ENCODE data around the gene INO80.
A peak's percentile ranks its signal among the peaks of the same experiment; 100 is the strongest.

INO80 gene

DNA sequence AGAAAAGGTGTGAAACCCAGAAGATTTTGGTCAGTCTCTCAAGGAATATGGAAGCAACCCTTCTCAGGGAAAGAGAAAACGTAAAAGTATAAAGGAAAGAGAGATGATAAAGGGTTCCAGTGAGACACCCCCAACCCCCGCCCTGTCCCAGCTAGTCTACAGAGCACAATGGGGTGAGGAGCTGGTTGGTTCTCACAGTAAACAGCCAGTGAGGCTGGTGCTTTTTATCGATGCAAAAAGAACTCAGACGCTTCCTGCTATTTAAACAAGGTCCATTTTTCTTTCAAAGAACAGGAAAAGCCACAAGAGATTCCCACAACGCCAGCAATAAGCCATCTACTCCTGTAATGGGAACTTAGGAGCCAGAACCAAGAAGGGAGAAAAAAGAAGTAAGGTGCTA is 96.9 kb downstream of the INO80 start:
- no peak overlapping the region for H3K27ac Mint-ChIP-seq
- no peaks in the 10 kb centered on the region for H3K9me3 Mint-ChIP-seq
- peaks cover 13% of the 10 kb centered on the region for H3K4me1 Mint-ChIP-seq (ENCODE audit: low read depth)
- DNase-seq (ENCODE audit: low spot score) = no peak
- H3K27me3 Mint-ChIP-seq (ENCODE audit: low read depth) = no peaks in the 10 kb centered on the region
- peaks cover 15% of the 10 kb centered on the region for H3K36me3 Mint-ChIP-seq (ENCODE audit: low read depth)
- no peak overlapping the region for H3K4me3 Mint-ChIP-seq

DNA sequence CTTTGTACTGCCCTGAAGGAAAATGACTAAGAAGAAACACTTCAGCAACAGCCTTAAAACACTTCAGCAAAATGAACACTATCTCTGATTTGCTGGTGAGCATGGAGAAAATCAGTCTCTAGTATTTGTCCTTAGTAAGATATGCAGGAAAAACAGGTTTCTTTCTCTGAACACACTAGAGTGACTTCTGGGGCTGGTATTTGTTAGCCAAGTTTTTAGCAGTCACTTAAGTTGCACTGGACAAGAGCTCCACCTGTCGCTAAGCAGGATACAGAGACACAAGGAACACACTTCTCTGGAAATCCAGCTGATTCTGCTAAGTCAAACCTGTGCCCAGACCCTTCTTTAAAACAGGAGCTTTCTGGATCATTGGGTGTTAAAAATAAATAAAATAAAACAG is 97.5 kb downstream of the INO80 start:
- peaks cover 13% of the 10 kb centered on the region for H3K4me1 Mint-ChIP-seq (ENCODE audit: low read depth)
- H3K27ac Mint-ChIP-seq = no peak overlapping the region
- no peak for DNase-seq (ENCODE audit: low spot score)
- H3K9me3 Mint-ChIP-seq = no peaks in the 10 kb centered on the region
- peaks cover 18% of the 10 kb centered on the region for H3K36me3 Mint-ChIP-seq (ENCODE audit: low read depth)
- H3K27me3 Mint-ChIP-seq (ENCODE audit: low read depth) = no peaks in the 10 kb centered on the region
- H3K4me3 Mint-ChIP-seq = no peak overlapping the region

DNA sequence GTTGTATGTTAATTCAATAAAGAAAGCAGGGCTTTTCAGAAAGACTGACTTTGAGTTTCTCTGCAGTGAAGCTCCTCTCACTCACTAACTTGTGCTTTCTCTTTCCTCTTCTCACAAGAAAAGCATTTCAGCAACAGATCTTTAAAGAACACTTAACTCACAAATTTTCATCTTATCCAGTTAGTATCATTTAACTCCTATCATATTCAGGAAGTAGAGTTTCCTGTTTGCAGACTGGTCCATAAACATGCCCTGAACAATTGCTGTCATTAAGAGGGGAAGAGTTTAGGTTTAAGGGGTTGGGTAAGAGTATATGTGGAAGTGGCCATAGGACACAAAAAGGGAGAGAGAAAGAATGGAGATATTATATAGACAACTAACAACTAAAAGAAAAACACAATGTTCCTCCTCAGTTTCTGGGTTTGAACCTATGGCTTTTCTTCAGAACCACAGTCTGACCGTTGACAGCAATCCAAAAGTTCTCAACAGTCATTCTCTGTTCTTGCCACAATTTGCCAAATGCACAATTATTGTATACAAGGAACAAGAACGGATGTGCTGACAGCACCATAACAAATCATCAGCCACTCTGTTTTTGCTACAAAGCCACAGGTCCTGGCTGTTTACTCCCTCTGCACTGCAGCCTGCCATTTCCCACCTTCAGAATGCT is 98.9 kb downstream of the INO80 start:
- H3K4me3 Mint-ChIP-seq = peak overlapping the region; percentile 20
- no peaks in the 10 kb centered on the region for H3K9me3 Mint-ChIP-seq
- peaks cover 13% of the 10 kb centered on the region for H3K4me1 Mint-ChIP-seq (ENCODE audit: low read depth)
- no peaks in the 10 kb centered on the region for H3K27me3 Mint-ChIP-seq (ENCODE audit: low read depth)
- no peak for DNase-seq (ENCODE audit: low spot score)
- H3K36me3 Mint-ChIP-seq (ENCODE audit: low read depth) = peaks cover 21% of the 10 kb centered on the region
- H3K27ac Mint-ChIP-seq = peak overlapping the region; percentile 73

DNA sequence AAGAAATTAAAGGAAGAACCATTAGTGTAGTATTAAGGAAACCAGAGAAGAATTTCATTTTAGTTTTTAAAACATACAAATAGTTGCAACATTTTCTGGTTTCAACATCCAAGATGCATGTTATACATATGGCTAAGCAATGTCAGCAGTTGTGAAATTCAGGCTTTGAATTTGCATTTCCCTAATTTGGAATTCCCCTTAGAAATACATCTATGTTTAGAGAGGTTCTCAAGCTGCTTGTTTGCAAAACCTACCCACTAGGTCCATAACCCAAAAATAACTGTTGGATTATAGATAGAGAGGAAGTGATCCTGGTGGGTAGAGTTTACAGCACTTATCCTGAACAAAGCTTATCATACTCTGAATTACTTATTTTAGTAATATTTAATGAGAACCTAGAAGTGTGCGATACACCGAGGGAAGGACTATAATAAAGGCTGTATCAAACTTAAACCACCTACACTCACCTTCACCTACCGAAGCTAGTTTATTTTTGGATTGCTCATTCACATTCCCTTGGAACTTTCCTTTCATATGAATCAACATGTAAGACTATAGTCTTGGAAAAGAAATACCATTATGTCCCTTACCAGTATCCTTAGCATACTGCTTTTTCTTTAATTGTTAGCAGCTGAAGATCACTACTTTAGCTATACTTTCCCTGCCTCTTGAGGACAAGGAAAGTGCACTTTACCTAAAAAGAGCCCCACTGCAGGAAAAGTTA is 102.2 kb downstream of the INO80 start:
- no peak for DNase-seq (ENCODE audit: low spot score)
- H3K27ac Mint-ChIP-seq = no peak overlapping the region
- no peaks in the 10 kb centered on the region for H3K27me3 Mint-ChIP-seq (ENCODE audit: low read depth)
- H3K4me1 Mint-ChIP-seq (ENCODE audit: low read depth) = peaks cover 17% of the 10 kb centered on the region
- H3K36me3 Mint-ChIP-seq (ENCODE audit: low read depth) = peaks cover 22% of the 10 kb centered on the region
- no peak overlapping the region for H3K4me3 Mint-ChIP-seq
- no peaks in the 10 kb centered on the region for H3K9me3 Mint-ChIP-seq

DNA sequence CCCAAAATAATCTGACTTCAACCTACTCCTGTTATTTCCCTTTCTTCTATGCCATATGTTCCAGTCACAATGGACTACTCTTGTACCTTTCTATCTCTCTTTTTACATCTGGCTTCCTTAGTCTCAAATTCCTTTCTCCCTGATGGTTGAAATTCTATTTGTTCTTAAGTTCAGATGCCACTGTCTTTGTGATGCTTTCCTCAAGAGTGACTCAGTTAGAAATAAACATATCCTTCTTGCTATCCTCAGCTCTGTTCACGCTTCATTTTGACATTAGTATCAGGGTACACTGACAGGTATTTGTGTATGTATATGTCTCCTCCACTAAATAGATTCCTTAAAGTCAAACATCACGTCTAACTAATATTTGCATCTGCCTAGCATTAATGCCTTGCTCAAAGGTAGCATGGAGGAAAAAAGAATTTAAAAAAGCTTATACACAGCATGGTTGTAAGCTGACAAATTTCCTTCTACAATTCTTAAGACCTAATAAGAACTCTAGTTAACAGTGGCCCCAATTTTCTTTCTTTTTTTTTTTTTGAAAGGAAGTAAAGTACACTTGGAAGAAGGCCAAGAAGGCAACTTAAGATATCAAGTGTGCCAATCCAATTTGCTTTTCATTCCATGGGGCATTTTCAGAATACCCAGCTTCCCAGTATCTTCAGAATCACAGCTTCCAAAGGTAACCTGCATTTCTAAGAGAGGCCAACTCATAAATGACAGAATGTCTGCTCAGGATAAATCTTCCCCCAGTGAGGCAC is 104.8 kb downstream of the INO80 start:
- no peaks in the 10 kb centered on the region for H3K9me3 Mint-ChIP-seq
- no peak overlapping the region for H3K4me3 Mint-ChIP-seq
- H3K36me3 Mint-ChIP-seq (ENCODE audit: low read depth) = peaks cover 19% of the 10 kb centered on the region
- peak overlapping the region; percentile 13 for H3K27ac Mint-ChIP-seq
- peaks cover 4% of the 10 kb centered on the region for H3K4me1 Mint-ChIP-seq (ENCODE audit: low read depth)
- no peak for DNase-seq (ENCODE audit: low spot score)
- no peaks in the 10 kb centered on the region for H3K27me3 Mint-ChIP-seq (ENCODE audit: low read depth)

DNA sequence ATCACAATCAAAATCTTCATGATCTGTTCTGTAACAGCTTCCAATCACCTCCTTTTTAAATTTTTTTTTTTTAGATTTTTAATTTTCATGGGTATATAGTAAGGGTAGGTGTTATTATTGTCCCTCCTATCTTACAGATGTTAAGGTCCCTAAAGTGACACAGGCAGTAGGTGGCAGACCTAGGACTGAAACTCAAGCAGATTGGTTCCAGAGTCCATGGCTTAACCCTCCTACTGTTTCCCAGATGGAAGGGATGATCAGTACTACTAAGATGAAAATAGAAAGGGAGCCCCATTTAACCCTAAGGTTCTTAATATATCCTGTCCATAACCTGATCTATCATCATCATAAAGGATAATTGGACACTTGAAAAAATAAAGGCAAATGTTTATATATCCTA is 105.7 kb downstream of the INO80 start:
- Mint-ChIP-seq H3K36me3 (ENCODE audit: low read depth) (peaks cover 22% of the 10 kb centered on the region), H3K27ac (no peak overlapping the region), H3K27me3 (ENCODE audit: low read depth) (no peaks in the 10 kb centered on the region), H3K4me1 (ENCODE audit: low read depth) (peaks cover 4% of the 10 kb centered on the region), H3K9me3 (no peaks in the 10 kb centered on the region), H3K4me3 (no peak overlapping the region)
- no peak for DNase-seq (ENCODE audit: low spot score)

DNA sequence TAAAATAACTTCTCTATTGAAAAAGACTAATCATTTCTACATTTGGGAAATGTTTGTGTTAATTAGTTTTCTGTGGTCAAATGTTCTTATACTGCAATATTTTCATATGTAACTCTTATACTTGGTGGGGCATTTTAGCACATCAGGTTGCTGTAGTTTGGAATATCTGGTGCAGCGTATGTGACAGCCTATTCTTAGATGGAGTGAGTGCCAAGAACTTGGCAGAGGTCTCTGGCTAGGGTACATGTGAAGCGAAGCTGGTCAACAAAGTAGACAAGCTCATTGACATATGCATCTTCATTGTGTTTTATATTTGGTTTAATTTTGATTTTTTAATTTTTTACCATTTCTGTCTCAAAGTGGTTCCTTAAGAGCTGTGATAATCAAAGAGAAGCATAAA is 109.6 kb downstream of the INO80 start:
- H3K4me3 Mint-ChIP-seq = no peak overlapping the region
- peaks cover 22% of the 10 kb centered on the region for H3K36me3 Mint-ChIP-seq (ENCODE audit: low read depth)
- H3K9me3 Mint-ChIP-seq = no peaks in the 10 kb centered on the region
- no peaks in the 10 kb centered on the region for H3K27me3 Mint-ChIP-seq (ENCODE audit: low read depth)
- DNase-seq (ENCODE audit: low spot score) = no peak
- no peak overlapping the region for H3K27ac Mint-ChIP-seq
- H3K4me1 Mint-ChIP-seq (ENCODE audit: low read depth) = no peaks in the 10 kb centered on the region

DNA sequence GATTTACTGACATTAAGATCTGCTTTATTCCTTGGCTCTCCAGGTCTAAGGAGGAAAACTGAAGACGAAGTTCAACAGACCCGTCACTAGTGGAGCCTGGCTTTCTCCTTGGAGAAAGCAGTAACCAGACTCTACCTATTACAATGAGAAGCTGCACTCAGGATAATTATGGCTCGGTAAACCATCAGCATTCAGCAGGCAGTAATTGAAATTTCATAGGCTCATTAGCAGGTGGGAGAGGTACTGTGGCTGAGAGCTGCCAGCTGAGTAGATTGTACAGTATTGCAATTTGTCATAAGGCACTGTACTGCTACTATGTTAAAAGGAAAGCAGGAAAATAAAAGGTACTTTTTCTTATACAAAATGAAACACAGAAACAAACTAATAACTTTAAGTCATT is 111.6 kb downstream of the INO80 start:
- Mint-ChIP-seq H3K4me1 (ENCODE audit: low read depth) (no peaks in the 10 kb centered on the region), H3K36me3 (ENCODE audit: low read depth) (peaks cover 32% of the 10 kb centered on the region), H3K9me3 (no peaks in the 10 kb centered on the region), H3K27me3 (ENCODE audit: low read depth) (no peaks in the 10 kb centered on the region), H3K4me3 (no peak overlapping the region), H3K27ac (no peak overlapping the region)
- no peak for DNase-seq (ENCODE audit: low spot score)

DNA sequence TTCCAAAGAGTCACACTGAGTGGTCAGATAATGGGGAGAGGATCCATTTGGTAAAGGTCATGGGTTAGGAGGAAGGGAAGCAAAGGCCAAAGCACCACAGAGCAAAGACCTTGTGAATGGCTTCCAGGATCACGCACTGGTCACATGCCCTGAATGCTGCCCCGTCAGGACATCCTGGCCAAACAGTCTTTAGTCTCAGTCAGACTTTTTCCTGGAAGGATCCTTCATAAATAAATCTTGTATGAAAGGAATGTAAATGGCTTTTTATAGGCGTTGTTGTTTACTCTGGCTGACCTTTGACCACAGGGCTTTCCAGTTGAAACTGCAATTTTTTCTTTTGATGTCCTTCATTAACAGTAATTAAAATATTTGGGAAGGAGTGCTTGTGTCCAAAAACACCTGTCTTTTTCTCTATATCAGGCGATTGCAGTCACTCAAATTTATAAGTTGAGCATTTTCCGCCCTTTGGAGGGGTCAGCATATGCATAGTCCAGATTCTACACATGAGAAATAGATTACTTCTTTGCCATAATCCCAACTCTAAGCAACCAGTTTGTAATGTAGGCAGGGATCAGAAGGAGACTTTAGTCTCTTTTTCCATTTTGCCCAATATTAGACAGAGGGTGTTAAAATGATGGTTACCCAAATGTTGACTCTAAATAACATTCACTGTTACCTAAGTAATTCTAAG is 114.4 kb downstream of the INO80 start:
- no peaks in the 10 kb centered on the region for H3K9me3 Mint-ChIP-seq
- no peak overlapping the region for H3K27ac Mint-ChIP-seq
- H3K27me3 Mint-ChIP-seq (ENCODE audit: low read depth) = no peaks in the 10 kb centered on the region
- H3K4me3 Mint-ChIP-seq = no peak overlapping the region
- no peaks in the 10 kb centered on the region for H3K4me1 Mint-ChIP-seq (ENCODE audit: low read depth)
- H3K36me3 Mint-ChIP-seq (ENCODE audit: low read depth) = peaks cover 39% of the 10 kb centered on the region
- no peak for DNase-seq (ENCODE audit: low spot score)

DNA sequence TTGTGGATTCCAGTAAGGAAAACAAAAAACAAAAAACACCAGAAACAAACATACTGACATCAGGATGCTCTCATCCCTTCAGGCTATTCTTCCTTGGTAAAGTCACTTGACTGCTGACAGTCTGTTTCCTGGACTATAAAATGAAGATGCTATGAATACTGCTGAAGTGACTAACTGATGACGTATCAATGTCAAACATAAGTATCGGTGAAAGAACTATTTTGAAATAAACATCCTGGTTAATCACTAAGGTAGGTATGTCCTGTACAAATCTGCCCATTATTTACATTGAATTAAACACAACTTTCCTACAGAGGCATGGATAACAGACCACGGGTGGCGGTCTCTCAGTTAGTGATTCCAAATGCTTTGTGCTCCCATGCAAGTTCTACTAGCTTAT is 116.9 kb downstream of the INO80 start:
- Mint-ChIP-seq H3K9me3 (no peaks in the 10 kb centered on the region), H3K4me1 (ENCODE audit: low read depth) (peaks cover 6% of the 10 kb centered on the region), H3K4me3 (no peak overlapping the region), H3K27me3 (ENCODE audit: low read depth) (no peaks in the 10 kb centered on the region), H3K27ac (no peak overlapping the region), H3K36me3 (ENCODE audit: low read depth) (peaks cover 33% of the 10 kb centered on the region)
- no peak for DNase-seq (ENCODE audit: low spot score)

DNA sequence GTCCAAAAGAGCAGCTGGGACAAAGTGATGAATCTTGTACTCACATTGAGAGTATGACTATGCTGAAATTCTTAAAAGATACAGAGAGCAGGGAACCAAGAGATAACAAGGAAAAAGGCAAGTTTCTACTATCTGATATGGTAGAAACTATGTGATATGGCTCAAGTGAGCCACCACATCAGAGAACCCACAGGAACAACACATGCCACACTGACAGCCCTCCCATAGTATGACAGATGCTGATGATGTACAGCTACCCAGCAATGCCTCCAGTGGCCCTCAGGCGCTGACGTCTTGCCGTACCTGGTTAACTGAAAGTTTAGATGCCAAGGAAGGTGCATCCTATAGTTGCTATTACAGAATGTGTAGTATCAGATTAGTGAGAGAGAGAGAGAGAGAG is 120.4 kb downstream of the INO80 start:
- Mint-ChIP-seq H3K36me3 (ENCODE audit: low read depth) (peaks cover 38% of the 10 kb centered on the region), H3K27me3 (ENCODE audit: low read depth) (no peaks in the 10 kb centered on the region), H3K9me3 (no peaks in the 10 kb centered on the region), H3K4me1 (ENCODE audit: low read depth) (peaks cover 10% of the 10 kb centered on the region), H3K27ac (peak overlapping the region; percentile 13), H3K4me3 (no peak overlapping the region)
- peak; percentile 8 for DNase-seq (ENCODE audit: low spot score)

DNA sequence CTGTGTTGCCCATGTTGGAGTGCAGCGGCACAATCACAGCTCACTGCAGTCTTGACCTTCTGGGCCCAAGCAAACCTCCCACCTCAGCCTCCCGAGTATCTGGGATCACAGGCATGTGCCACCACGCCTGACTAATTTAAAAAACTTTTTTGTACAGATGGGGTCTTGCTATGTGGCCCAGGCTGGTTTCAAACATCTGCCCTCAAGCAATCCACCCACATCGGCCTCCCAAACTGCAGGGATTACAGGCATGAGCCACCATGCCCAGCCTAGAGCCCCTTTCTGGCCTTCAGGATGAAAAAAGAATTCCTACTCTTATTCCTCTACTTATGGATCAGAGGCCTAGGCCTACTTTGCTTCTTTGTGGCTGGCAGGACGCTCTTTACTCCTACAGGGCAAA is 123.3 kb downstream of the INO80 start:
- H3K4me3 Mint-ChIP-seq = no peak overlapping the region
- H3K4me1 Mint-ChIP-seq (ENCODE audit: low read depth) = peaks cover 12% of the 10 kb centered on the region
- H3K27ac Mint-ChIP-seq = no peak overlapping the region
- no peaks in the 10 kb centered on the region for H3K9me3 Mint-ChIP-seq
- H3K27me3 Mint-ChIP-seq (ENCODE audit: low read depth) = no peaks in the 10 kb centered on the region
- no peak for DNase-seq (ENCODE audit: low spot score)
- peaks cover 39% of the 10 kb centered on the region for H3K36me3 Mint-ChIP-seq (ENCODE audit: low read depth)

DNA sequence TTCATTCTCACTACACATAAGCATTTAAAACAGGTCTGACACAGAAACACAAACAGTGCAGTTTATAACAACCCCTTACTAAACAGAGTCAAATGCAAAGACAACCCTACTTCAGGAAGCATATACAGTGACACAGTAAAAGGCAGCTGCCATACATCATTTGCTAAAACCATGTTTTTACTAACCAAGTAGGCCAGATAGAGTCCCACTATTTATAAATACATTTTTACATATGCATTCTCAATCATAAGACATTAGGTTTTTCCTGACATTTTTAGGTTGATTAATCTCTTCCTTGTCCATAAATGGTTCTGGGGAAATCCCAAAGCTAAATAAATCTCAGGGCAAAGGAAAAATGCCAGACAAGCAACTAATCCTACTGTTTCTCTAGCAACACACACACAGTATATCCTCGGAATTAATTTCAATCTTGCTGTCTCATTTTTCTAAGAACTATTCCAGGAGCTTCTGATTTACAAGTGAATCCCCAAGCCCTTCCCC is 123.8 kb downstream of the INO80 start:
- no peak overlapping the region for H3K4me3 Mint-ChIP-seq
- no peaks in the 10 kb centered on the region for H3K9me3 Mint-ChIP-seq
- peaks cover 42% of the 10 kb centered on the region for H3K36me3 Mint-ChIP-seq (ENCODE audit: low read depth)
- no peak for DNase-seq (ENCODE audit: low spot score)
- no peaks in the 10 kb centered on the region for H3K27me3 Mint-ChIP-seq (ENCODE audit: low read depth)
- H3K4me1 Mint-ChIP-seq (ENCODE audit: low read depth) = peaks cover 12% of the 10 kb centered on the region
- no peak overlapping the region for H3K27ac Mint-ChIP-seq

DNA sequence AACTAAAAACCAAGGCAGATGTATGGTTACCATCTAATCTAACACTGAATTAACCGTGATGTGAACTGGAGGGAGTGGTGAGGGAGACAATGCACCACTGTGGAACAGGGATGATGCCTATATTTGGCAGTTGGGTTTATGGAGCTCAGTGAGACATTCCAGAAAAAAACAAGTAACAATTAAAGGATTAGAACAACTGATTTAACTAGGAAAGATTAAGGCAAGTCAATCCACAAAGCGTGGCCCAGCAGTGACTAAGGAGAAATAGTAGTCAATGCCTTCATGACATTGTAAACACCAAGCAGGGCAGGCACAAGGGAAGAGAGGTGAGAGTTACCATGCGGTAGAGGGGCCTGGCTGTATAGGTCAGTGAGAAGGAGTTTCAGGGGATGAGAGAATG is 124.7 kb downstream of the INO80 start:
- H3K36me3 Mint-ChIP-seq (ENCODE audit: low read depth) = peaks cover 44% of the 10 kb centered on the region
- no peak overlapping the region for H3K4me3 Mint-ChIP-seq
- no peaks in the 10 kb centered on the region for H3K27me3 Mint-ChIP-seq (ENCODE audit: low read depth)
- no peak for DNase-seq (ENCODE audit: low spot score)
- peaks cover 12% of the 10 kb centered on the region for H3K4me1 Mint-ChIP-seq (ENCODE audit: low read depth)
- no peak overlapping the region for H3K27ac Mint-ChIP-seq
- no peaks in the 10 kb centered on the region for H3K9me3 Mint-ChIP-seq

All from T-helper 2 cell treated with Interferon-gamma antibody and Interleukin-4, amounts not matched to agents 5 μg/mL and 100 μg/mL, for 36 hours (primary cell).